NB4 (cell line): ENCODE data around the gene PRDM15.

Source experiments
- DNase-seq: peaks from one replicate; pipeline ENCODE4 v3.0.0; 2010; ENCODE audit warnings: low read depth
- H3K4me3 ChIP-seq: one replicate; pipeline ENCODE4 v1.5.1; 2011; ENCODE audit warnings: mild to moderate bottlenecking, low read depth, low read length, moderate library complexity
- MYC ChIP-seq: IDR thresholded peaks from 2 replicates; pipeline ENCODE4 v1.6.1; 2011; ENCODE audit warnings: low read depth, low read length
- POLR2A ChIP-seq: IDR thresholded peaks from 2 replicates; pipeline ENCODE4 v1.6.1; 2011; ENCODE audit warnings: mild to moderate bottlenecking; ENCODE audit not compliant: insufficient read length; ENCODE audit errors: extremely low read depth
- TF ChIP-seq, protein P1 (sequence below): IDR thresholded peaks from 2 replicates; pipeline ENCODE4 v1.6.1; 2011; ENCODE audit warnings: low read depth, low read length
- TF ChIP-seq, protein P2 (sequence below): IDR thresholded peaks from one replicate; pipeline ENCODE4 v1.5.1; 2012; ENCODE audit warnings: low read depth, low read length

The PRDM15 gene

DNA sequence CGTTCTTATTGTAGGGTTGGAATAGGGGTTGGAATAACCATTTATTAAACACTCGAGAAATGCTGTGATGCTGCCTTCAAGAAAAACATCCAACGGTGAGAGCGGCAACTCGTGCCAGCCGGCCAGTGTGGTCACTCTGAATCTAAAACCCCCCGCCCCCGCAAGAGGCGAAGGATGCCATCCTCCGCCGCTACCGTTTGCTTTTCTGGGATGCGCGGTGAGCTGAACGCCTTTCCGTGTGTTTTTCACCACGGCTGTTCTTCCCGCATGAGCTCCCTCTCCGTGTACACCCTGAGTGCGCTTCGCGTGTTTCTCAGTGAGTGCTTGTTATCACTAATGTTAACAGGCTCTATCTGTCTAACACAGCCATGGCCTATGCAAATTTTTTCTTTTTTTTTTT, 70.3 kb downstream of the PRDM15 start:
- DNase-seq: no peak
- H3K4me3 ChIP-seq: no peak overlapping the region
- no peak for TF ChIP-seq POLR2A
- TF ChIP-seq MYC: no peak
- TF ChIP-seq, protein P1, sequence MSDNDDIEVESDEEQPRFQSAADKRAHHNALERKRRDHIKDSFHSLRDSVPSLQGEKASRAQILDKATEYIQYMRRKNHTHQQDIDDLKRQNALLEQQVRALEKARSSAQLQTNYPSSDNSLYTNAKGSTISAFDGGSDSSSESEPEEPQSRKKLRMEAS: no peak
- TF ChIP-seq, protein P2, sequence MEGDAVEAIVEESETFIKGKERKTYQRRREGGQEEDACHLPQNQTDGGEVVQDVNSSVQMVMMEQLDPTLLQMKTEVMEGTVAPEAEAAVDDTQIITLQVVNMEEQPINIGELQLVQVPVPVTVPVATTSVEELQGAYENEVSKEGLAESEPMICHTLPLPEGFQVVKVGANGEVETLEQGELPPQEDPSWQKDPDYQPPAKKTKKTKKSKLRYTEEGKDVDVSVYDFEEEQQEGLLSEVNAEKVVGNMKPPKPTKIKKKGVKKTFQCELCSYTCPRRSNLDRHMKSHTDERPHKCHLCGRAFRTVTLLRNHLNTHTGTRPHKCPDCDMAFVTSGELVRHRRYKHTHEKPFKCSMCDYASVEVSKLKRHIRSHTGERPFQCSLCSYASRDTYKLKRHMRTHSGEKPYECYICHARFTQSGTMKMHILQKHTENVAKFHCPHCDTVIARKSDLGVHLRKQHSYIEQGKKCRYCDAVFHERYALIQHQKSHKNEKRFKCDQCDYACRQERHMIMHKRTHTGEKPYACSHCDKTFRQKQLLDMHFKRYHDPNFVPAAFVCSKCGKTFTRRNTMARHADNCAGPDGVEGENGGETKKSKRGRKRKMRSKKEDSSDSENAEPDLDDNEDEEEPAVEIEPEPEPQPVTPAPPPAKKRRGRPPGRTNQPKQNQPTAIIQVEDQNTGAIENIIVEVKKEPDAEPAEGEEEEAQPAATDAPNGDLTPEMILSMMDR: no peak

DNA sequence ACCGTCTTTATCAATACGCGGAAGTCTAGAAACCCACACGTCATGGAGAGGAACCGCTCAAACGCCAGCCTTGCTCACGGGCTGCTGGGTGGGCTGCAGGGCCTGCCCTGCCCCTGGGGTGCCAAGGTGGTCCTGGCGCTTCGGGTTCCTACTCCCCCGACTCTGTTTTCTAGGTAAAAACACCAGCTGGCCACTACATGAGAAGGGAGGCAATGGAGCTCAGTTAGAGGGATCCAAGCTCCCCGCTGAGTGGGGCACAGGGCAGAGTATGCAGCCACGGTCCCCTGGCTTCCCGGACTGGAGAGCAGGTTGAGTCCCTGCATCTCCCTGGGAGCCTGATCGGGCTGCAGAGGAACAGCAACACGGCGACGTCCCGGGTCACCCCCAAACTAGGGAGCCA, 71.0 kb downstream of the PRDM15 start:
- DNase-seq: no peak
- H3K4me3 ChIP-seq: no peak overlapping the region
- TF ChIP-seq, protein P1: no peak
- no peak for TF ChIP-seq POLR2A
- TF ChIP-seq, protein P2: no peak
- no peak for TF ChIP-seq MYC

DNA sequence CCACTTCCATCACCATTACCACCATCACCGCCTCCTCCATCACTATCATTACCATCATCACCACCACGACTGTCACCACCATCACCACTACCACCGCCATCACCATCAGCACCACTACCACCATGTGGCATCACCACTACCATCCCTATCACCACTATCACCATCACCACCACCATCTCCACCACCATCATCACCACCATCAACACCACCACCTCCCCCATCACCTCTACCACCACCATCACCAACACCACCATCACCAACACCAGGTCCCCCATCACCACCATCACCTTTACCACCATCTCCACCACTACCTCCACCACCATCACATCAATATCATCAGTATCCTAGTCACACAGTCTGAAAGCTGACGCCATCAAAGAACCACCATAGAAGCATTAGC, 72.4 kb downstream of the PRDM15 start:
- DNase-seq: no peak
- H3K4me3 ChIP-seq: no peak overlapping the region
- TF ChIP-seq, protein P2: no peak
- no peak for TF ChIP-seq MYC
- TF ChIP-seq, protein P1: no peak
- no peak for TF ChIP-seq POLR2A

DNA sequence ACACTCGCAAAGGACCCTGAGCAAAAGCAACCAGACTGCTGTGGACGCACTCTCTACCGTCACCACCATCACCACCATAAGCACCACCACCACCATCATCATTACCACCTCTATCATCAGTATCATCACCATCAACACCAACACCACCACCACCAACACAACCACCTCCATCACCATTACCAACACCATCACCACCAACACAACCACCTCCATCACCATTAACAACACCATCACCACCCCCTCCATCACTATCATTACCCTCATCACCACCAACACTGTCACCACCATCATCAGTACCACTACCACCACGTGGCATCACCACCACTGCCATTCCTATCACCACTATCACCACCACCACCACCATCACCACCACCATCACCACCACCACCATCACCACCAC, 73.5 kb downstream of the PRDM15 start:
- no peak overlapping the region for H3K4me3 ChIP-seq
- DNase-seq: no peak
- TF ChIP-seq, protein P1: no peak
- TF ChIP-seq MYC (no peak), POLR2A (no peak)
- TF ChIP-seq, protein P2: no peak

DNA sequence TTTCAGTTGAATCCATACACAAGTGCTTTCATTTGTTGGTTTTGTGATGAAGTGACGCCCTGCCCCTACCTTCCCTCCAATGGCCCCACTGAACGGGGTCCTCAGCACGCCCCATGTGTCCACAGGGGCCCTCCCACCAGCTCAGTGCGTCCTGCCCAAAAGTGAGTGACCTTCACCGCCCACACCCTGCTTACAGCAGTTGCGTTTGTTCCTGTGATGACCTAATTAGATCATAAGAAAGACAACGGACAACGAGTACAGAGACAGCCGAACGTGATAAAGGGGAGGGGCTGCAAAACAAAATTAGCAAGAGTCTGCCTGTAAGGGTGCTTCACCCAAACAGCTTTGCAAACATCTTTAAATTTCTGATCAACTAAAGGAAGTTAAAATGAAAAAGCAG, 74.1 kb downstream of the PRDM15 start:
- no peak for DNase-seq
- no peak overlapping the region for H3K4me3 ChIP-seq
- TF ChIP-seq, protein P1: no peak
- TF ChIP-seq, protein P2: no peak
- TF ChIP-seq POLR2A: no peak
- TF ChIP-seq MYC: no peak

DNA sequence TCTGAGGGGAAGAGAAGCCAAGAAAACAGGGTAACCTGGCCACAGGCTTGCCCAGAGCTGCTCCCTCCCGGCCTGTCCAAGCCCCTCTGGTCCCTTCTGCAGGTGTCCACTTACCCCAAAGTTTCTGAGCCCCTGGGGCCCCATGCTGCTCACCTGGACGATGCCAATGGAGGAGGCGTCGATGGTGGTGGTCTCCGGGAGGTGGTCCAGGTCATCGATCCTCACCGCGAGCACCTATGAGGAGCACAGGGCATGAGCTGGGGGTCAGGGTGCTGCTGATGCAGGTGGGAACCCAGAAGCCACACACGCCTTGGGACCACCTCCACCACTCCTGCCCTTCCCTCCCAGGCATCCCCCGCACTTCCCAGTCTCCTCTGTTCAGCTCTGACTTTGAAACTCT, 74.8 kb downstream of the PRDM15 start:
- no peak for DNase-seq
- TF ChIP-seq MYC (no peak), POLR2A (no peak)
- TF ChIP-seq, protein P2: no peak
- TF ChIP-seq, protein P1: no peak
- no peak overlapping the region for H3K4me3 ChIP-seq
